Astrocyte of the hippocampus (primary cell): ENCODE measurements around the gene RPL13A.

ENCODE experiments used
- DNase-seq: peaks from one replicate; pipeline ENCODE4 v3.0.0; 2011; ENCODE audit warnings: low read depth, low spot score

RPL13A gene

GRCh38 chr19:49506575-49507105 is 19.2 kb downstream of the RPL13A start:
- peak; percentile 59 for DNase-seq

GRCh38 chr19:49507803-49508494 is 20.5 kb downstream of the RPL13A start:
- no peak for DNase-seq

- peak; percentile 55 for DNase-seq
These were observed 25.8 kb downstream of the RPL13A start for GRCh38 chr19:49512970-49513745.

- DNase-seq: no peak
These were observed 26.3 kb downstream of the RPL13A start for GRCh38 chr19:49513746-49514118.

GRCh38 chr19:49514151-49514550 is 26.7 kb downstream of the RPL13A start:
- DNase-seq: no peak

- no peak for DNase-seq
These were observed 28.4 kb downstream of the RPL13A start for GRCh38 chr19:49515767-49516166.

- DNase-seq: no peak
These were observed 30.6 kb downstream of the RPL13A start for GRCh38 chr19:49518033-49518432.

- DNase-seq: no peak
These were observed 33.4 kb downstream of the RPL13A start for GRCh38 chr19:49520705-49521319.

- DNase-seq: no peak
These were observed 37.5 kb downstream of the RPL13A start for GRCh38 chr19:49524812-49525455.

GRCh38 chr19:49528211-49528771 is 40.9 kb downstream of the RPL13A start:
- peak; percentile 24 for DNase-seq

- no peak for DNase-seq
These were observed 43.3 kb downstream of the RPL13A start for GRCh38 chr19:49530708-49531107.

- peak; percentile 81 for DNase-seq
These were observed 46.4 kb downstream of the RPL13A start for GRCh38 chr19:49533551-49534488.

- DNase-seq: no peak
These were observed 47.4 kb downstream of the RPL13A start for GRCh38 chr19:49534632-49535385.

- no peak for DNase-seq
These were observed 49.6 kb downstream of the RPL13A start for GRCh38 chr19:49536921-49537462.

GRCh38 chr19:49538643-49539042 is 51.2 kb downstream of the RPL13A start:
- no peak for DNase-seq

GRCh38 chr19:49539192-49539952 is 52.0 kb downstream of the RPL13A start:
- DNase-seq: no peak
